ENCODE results near the gene SCYGR5. TPM values are rescaled to one million over a fixed set of nuclear protein-coding genes. Genes with fewer than 3 reads are reported as not detected.

The SCYGR5 gene
- total RNA-seq, 4 donors from 2014 or later: not detected

- H3K4me1 ChIP-seq: no peaks in the 10 kb centered on the region
- no peak overlapping the region for H3K27ac ChIP-seq
- peak; percentile 83 to 85 for ATAC-seq
- H3K36me3 ChIP-seq: no peaks in the 10 kb centered on the region
- no peak overlapping the region for H3K4me3 ChIP-seq
- no peaks in the 10 kb centered on the region for H3K27me3 ChIP-seq
- peak; percentile 11 to 24 for DNase-seq
- intact Hi-C loops (cut with DNase I; ENCODE audit: low total_unique reads) (loop anchor here (5.0 kb wide), 1 partner anchor 183 kb away; the partner anchor contains the start of gene AGFG1), in situ Hi-C loops (cut with MboI; ENCODE audit: low sequenced_read_pairs in 4 of 4) (loop anchor here in 1 of 4 donors (10.0 kb wide), 1 partner anchor 109 kb away; no protein-coding TSS in a partner anchor)
- TF ChIP-seq CTCF (IDR thresholded peaks at IDR 0.05 in 4 of 5, conservative IDR thresholded peaks at IDR 0.05 in 1 of 5) (no peak), POLR2A (IDR thresholded peaks at IDR 0.05) (no peak)
- H3K9me3 ChIP-seq: no peaks in the 10 kb centered on the region
Measured at GRCh38 chr2:227655454-227655853, 11.2 kb upstream of the SCYGR5 start.

- in situ Hi-C loops (cut with MboI; ENCODE audit: low sequenced_read_pairs in 4 of 4) (loop anchor here in 1 of 4 donors (10.0 kb wide), 1 partner anchor 107 kb away; no protein-coding TSS in a partner anchor), intact Hi-C loops (cut with DNase I; ENCODE audit: low total_unique reads) (loop anchor here (5.0 kb wide), 1 partner anchor 185 kb away; the partner anchor contains the start of gene AGFG1)
- no peak for ATAC-seq
- H3K9me3 ChIP-seq: no peaks in the 10 kb centered on the region
- TF ChIP-seq CTCF (IDR thresholded peaks at IDR 0.05 in 4 of 5, conservative IDR thresholded peaks at IDR 0.05 in 1 of 5) (no peak), POLR2A (IDR thresholded peaks at IDR 0.05) (no peak)
- H3K27me3 ChIP-seq: no peaks in the 10 kb centered on the region
- no peak overlapping the region for H3K27ac ChIP-seq
- no peaks in the 10 kb centered on the region for H3K36me3 ChIP-seq
- no peak for DNase-seq
- H3K4me3 ChIP-seq: no peak overlapping the region
- H3K4me1 ChIP-seq: no peaks in the 10 kb centered on the region
Measured at GRCh38 chr2:227657199-227657845, 9.3 kb upstream of the SCYGR5 start.

- Histone ChIP-seq H3K4me3 (no peak overlapping the region), H3K27me3 (no peaks in the 10 kb centered on the region), H3K4me1 (no peaks in the 10 kb centered on the region), H3K9me3 (no peaks in the 10 kb centered on the region), H3K27ac (no peak overlapping the region), H3K36me3 (no peaks in the 10 kb centered on the region)
- TF ChIP-seq CTCF (IDR thresholded peaks at IDR 0.05 in 4 of 5, conservative IDR thresholded peaks at IDR 0.05 in 1 of 5) (no peak), POLR2A (IDR thresholded peaks at IDR 0.05) (no peak)
- no peak for ATAC-seq
- DNase-seq: no peak
- intact Hi-C loops (cut with DNase I; ENCODE audit: low total_unique reads) (no loop called here), in situ Hi-C loops (cut with MboI; ENCODE audit: low sequenced_read_pairs in 4 of 4) (loop anchor here in 1 of 4 donors (10.0 kb wide), 1 partner anchor 104 kb away; no protein-coding TSS in a partner anchor)
Measured at GRCh38 chr2:227661025-227661649, 5.5 kb upstream of the SCYGR5 start.

GRCh38 chr2:227661827-227662226 is 4.8 kb upstream of the SCYGR5 start:
- no peaks in the 10 kb centered on the region for H3K4me1 ChIP-seq
- H3K27ac ChIP-seq: no peak overlapping the region
- in situ Hi-C loops (cut with MboI; ENCODE audit: low sequenced_read_pairs in 4 of 4) (loop anchor here in 1 of 4 donors (10.0 kb wide), 1 partner anchor 103 kb away; no protein-coding TSS in a partner anchor), intact Hi-C loops (cut with DNase I; ENCODE audit: low total_unique reads) (no loop called here)
- TF ChIP-seq POLR2A (IDR thresholded peaks at IDR 0.05): no peak
- TF ChIP-seq CTCF (IDR thresholded peaks at IDR 0.05 in 4 of 5, conservative IDR thresholded peaks at IDR 0.05 in 1 of 5): no peak
- H3K9me3 ChIP-seq: no peaks in the 10 kb centered on the region
- H3K27me3 ChIP-seq: no peaks in the 10 kb centered on the region
- no peaks in the 10 kb centered on the region for H3K36me3 ChIP-seq
- H3K4me3 ChIP-seq: no peak overlapping the region
- ATAC-seq (no peak), DNase-seq (no peak)

Data from gastrocnemius medialis (tissue), 4 donors.